CD4-positive, alpha-beta T cell treated with Interleukin-4 for 1 hour (primary cell): ENCODE measurements around the gene NT5E.
"Not testable (repeated sequence)": the region's sequence is repeated elsewhere in the genome, so short reads cannot be mapped to it uniquely, and the experiment has no call there.

Experiments used
- DNase-seq, 2 donors: peaks; one replicate each; pipeline ENCODE4 v3.0.0-alpha.2; 2020 to 2022

The NT5E gene

GRCh38 chr6:85449818-85450759 lies at the start of gene NT5E:
Gene NT5E, plus strand, starts transcription at chr6:85450083. Its CDS starts 57 bp downstream, at chr6:85450140.
- peak; percentile 14 to 41 for DNase-seq

DNA sequence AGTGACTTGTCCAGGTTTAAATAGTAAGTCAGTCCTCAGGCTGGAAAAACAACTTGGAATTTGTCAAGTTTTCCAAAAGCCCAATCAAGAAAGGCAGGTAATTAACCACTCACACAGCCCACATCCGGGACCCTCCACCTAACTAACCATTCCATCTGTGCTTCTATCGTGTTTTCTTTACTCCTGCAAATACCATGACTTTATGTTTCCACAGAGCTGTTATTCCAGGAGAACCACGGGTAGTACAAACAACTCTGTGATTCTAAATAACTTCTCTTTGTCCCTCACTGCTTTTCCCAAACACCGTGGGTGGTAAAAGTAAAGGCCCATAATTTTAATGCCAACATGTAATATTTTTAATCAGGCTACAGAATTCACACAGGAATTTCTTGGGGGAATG lies 49.6 kb upstream of the NT5E start:
- DNase-seq, result no peak

DNA sequence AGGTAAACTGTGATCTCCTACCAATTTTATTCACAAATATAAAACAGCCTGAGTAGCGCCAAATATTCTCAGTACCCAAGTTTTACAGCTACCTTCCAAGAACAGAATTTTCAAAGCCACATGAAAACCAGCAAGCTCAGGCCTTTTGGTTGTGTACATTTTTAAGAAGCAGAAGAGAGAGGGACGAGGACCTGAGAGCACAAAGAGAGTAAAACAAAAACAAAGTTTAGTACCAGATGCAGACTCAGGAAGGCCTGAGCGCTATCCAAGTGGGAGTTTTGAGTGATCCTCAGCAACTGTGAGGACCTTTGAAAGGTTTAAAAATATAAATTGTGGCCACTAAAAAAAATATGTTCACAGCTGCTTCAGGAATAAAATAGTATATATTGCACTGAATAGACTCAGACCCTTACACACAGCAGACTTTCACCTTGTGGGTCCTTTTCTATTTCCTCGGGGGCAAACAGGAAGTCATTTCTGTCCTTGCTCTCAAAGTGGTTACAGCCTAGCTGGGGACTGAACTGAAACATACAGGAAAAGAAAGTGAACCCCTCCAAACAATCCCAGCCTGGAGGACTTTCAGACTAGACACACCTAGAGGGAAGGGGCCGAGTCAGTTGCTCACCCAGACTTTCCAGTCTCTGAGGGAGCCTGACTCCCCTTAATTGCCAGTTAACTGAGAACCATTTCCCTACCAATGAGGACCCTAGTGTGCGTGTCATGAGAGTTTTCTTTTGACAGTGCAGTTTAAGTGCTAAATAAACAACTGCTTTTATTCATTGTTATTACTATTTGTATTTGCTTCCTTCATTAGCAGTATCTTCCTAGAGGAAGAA lies 48.5 kb upstream of the NT5E start:
- no peak for DNase-seq

GRCh38 chr6:85402071-85402470 lies 47.8 kb upstream of the NT5E start:
- no peak for DNase-seq

DNA sequence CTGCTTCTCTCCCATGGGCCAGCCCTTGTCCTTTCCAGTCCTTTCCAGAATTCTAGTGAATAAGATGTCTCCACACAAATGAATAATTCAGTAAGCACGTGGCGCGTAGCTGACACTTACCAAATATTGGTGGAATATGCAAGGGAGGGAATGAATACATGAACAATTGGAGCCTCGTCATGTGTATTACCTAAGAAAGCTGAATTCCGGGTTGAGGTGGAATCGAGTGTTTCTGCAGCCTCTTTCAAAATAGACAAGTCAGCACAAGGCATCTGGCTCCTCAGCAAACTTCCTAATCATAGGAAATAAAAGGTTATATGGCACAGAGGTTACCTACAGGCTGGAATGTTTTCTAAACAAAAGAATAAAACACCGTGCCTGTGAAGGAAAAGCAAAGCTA lies 47.0 kb upstream of the NT5E start:
- no peak for DNase-seq

- DNase-seq, result no peak
These were observed 46.4 kb upstream of the NT5E start for GRCh38 chr6:85403331-85404015.

DNA sequence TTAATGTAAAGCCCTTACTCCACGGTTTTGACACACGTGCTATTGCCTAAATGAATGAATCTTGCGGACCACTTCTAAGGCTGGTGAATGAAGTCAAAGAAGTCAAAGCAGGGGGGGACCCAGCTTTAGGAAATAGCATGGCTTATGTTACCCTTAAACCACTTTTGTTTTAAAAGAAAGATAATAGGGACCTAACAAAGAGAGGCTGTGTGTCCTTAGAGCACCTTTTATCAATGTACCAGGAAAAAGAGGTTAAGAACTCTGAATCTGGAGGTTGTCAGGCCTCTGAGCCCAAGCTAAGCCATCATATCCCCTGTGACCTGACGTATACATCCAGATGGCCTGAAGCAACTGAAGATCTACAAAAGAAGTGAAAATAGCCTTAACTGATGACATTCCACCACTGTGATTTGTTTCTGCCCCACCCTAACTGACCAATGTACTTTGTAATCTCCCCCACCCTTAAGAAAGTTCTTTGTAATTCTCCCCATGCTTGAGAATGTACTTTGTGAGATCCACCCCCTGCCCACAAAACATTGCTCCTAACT lies 45.8 kb upstream of the NT5E start:
- DNase-seq, result not testable (repeated sequence)

GRCh38 chr6:85404564-85405174 lies 45.2 kb upstream of the NT5E start:
- no peak for DNase-seq

GRCh38 chr6:85405175-85405852 lies 44.6 kb upstream of the NT5E start:
- DNase-seq, result no peak

GRCh38 chr6:85405853-85406198 lies 44.1 kb upstream of the NT5E start:
- DNase-seq, result no peak

DNA sequence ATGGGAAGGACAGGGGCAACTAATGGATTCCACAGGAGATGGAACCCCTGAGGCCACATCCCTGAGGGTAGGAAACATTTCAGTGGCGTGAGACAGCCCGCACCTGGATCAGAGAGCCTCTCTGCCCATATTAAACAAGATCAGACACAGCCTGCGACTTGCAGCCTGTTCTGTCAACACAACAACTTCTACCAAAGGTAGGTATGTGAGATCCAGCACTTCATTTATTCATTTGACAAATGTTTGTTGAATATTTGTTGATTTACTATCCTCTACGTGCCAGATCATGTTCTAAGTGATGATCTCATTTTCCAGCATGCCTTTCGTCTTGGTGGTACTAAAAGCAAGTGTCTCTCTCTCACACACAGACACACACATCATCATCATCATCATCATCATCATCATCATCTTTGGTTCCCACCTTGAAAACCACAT lies 43.2 kb upstream of the NT5E start:
- DNase-seq, result no peak

DNA sequence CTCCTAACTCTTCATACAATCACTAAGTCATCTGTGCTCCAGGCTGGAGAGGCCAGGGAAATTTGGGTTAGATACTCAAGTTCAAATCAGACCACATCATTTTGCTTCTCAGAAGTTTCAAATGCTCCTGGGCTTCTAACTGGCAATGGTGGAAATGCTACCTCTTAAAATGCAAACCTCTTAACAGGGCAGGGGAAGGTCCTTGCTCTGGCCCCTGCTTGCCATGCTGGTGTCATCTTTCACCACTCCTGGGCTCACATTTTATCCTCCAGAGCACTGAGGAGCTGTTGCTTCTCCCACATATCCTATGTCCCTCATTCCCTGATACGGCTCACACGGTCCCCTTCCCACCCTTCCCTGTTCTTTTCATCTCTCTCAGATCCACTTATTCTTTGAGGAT lies 41.8 kb upstream of the NT5E start:
- no peak for DNase-seq

DNA sequence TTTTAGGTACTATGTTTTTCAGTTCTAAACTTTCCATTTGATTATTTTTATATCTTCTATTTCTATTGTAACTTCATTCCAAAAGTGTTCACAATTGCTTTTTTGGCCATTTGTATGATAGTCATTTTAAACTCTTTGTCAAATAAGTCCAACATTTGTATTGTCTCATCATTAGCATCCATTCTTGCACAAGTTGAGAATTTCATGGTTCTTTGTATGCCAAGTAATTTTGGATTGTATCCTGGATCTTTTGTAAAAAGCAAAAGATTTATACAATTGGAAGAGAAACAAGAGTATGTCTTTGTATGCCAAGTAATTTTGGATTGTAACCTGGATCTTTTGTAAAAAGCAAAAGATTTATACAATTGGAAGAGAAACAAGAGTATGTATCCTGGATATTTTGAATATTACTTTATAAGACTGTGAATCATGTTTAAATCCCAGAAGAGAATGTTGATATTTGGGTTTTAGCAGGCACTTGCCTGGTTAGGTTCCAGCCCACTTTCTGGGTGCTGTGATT lies 36.9 kb upstream of the NT5E start:
- no peak for DNase-seq

DNA sequence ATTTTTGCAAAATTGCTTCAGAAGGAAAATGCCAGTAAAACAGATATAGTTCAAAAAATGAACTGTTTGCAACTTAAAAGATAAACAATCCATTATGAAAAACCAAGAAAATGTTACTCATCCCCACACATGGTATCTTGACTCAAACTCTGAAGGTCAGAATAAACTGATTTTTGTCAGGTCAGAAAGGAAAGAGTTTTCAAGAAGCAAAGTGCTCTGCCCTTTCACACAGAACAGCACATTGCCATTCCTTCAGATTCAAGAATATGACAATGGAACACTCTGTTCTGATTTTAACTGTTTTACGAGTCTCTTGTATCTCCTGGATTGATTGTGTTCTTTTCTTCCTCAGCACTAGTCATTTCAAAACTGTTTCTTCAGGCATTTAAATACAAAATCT lies 33.8 kb upstream of the NT5E start:
- no peak for DNase-seq

- DNase-seq, result no peak
These were observed 33.1 kb upstream of the NT5E start for GRCh38 chr6:85416766-85417165.

DNA sequence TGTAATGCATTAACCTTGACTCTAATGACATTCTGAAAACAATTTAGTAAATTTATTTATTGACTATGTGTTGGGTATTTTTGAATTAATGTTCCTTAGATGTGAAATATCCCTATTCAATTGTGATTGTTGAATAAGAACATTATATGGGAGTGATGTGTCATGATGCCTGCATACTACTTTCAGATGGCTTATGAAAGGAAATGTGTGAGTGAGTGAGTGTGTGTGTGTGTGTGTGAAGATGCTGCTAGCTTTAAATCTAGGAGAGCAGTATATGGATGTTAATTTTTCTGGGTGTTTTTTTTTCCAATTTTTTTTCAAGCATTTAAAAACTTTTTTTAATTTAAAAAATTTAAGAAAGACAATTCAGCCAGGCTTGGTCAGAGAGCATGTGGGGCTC lies 32.5 kb upstream of the NT5E start:
- no peak for DNase-seq

GRCh38 chr6:85418059-85418458 lies 31.8 kb upstream of the NT5E start:
- DNase-seq, result no peak

- no peak for DNase-seq
These were observed 30.7 kb upstream of the NT5E start for GRCh38 chr6:85419046-85419759.

DNA sequence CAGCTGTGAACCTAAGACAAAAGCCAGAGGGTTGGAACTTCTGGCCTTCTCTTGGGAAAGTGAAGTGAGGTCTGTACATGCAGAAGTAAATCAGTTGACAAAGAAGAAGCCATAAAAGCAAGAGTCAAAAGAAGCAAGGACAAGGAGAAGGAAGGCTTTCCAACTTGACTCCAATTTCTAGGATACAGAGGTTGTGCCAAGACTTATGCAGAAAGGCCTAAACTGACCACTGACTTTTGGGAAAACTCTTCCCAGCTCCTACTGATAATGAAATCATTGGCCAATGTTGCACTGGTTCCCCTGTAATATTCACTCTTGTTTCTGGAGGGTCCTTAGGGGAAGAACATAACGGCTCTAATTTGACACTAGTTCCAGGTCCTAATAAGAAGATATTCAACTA lies 29.3 kb upstream of the NT5E start:
- no peak for DNase-seq

DNA sequence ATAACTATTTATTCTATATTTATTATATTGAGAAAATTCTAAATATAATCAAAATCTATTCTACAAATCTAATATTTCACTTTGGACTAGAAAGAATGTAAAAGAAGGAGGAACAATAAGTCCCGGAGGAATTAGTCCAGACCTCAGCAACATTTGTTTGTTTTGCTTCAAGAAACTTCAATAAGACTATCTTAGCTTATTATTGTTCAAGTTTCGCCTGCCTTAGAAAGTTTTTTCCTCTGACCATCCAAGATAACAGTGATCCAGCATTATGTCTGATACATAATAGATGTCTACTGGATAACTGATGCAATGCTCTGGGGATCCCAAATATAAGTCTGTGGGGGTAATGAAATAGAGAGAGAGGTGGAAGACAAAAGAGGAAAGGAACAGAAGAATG lies 28.7 kb upstream of the NT5E start:
- DNase-seq, result no peak

- DNase-seq, result no peak
These were observed 27.9 kb upstream of the NT5E start for GRCh38 chr6:85421972-85422371.
